Heart left ventricle (tissue), 16 donors: Measurements from ENCODE around the gene KRT7. TPM values are rescaled to one million over a fixed set of nuclear protein-coding genes. Genes with fewer than 3 reads are reported as not detected.

Experiments used
- ATAC-seq, 4 donors: fragments of 200-7000 bp; cut with Tn5 transposase; one replicate each; pipeline ENCODE4 v1.9.1; 2020 to 2022; ENCODE audit warnings: moderate library complexity in 4 of 4, mild to moderate bottlenecking in 3 of 4, moderate number of reproducible peaks in 1 of 4
- DNase-seq, 5 donors: peaks; one replicate each; pipeline ENCODE4 v3.0.0-alpha.2; 2020
- H3K27ac ChIP-seq, 12 donors: fragments of 200-600 bp; sonication (generic) in 4 of 12; one replicate each; pipeline versions ENCODE4 v1.5.0 to v1.8.0; 2016 to 2022; ENCODE audit warnings: mild to moderate bottlenecking in 2 of 12
- H3K27me3 ChIP-seq, 9 donors: fragments of 200-600 bp; sonication (generic) in 2 of 9; one replicate each; pipeline versions ENCODE4 v1.5.1 to v1.8.0; 2016 to 2022; ENCODE audit warnings: mild to moderate bottlenecking in 3 of 9
- H3K36me3 ChIP-seq, 9 donors: fragments of 200-600 bp; sonication (generic) in 2 of 9; one replicate each; pipeline versions ENCODE4 v1.5.0 to v1.8.0; 2018 to 2022; ENCODE audit warnings: mild to moderate bottlenecking in 2 of 9
- H3K4me1 ChIP-seq, 12 donors: fragments of 200-600 bp; sonication (generic) in 4 of 12; one replicate each; pipeline versions ENCODE4 v1.5.0 to v1.8.0; 2016 to 2022; ENCODE audit warnings: mild to moderate bottlenecking in 3 of 12
- H3K4me3 ChIP-seq, 12 donors: fragments of 200-600 bp; sonication (generic) in 4 of 12; one replicate each; pipeline versions ENCODE4 v1.5.0 to v1.8.0; 2017 to 2022; ENCODE audit warnings: mild to moderate bottlenecking in 9 of 12, moderate library complexity in 4 of 12
- H3K9me3 ChIP-seq, 12 donors: fragments of 200-600 bp; sonication (generic) in 4 of 12; one replicate each; pipeline versions ENCODE4 v1.5.0 to v1.8.0; 2016 to 2022; ENCODE audit warnings: mild to moderate bottlenecking in 1 of 12
- POLR2A ChIP-seq, 2 donors: fragments of 450-650 bp; IDR thresholded peaks; one replicate each; pipeline ENCODE4 v1.6.1; 2017; ENCODE audit warnings: antibody characterized with exemption in 2 of 2, mild to moderate bottlenecking in 2 of 2, moderate library complexity in 2 of 2
- WGBS, 4 donors: extraction: QIAGEN DNeasy Blood & Tissue Kit in 2 of 4; methylation state at CpG; one replicate each; pipeline versions ENCODE4 v1.1.5 to v1.1.7; 2013 to 2018; 5-methylcytosine and 5-hydroxymethylcytosine counted together
- intact Hi-C, 10 donors: fragments of 100-400 bp; cut with DNase I; formaldehyde crosslinking; loops; one replicate each; pipeline versions ENCODE4 v1.11.1 to v1.14.2; 2022
- polyA plus RNA-seq, 2 donors: library from polyadenylated mRNA; stranded (reverse); fragments of 200-250 nt; gene quantifications; one replicate each; pipeline ENCODE4 v1.2.3, GENCODE V29; 2013
- total RNA-seq, 9 donors: library from RNA; depleted of rRNA in 2 of 9; stranded (reverse); fragments of >200 nt in 2 of 9; fragmentation: NEBNext Ultra II Directional in 3 of 9; extraction: Animal tissue kit (Norgen Biotek cat#: 25700) in 3 of 9; gene quantifications; one replicate each; pipeline versions ENCODE4 v1.1.0 to v1.2.4, GENCODE V29; 2016 to 2023
- TF ChIP-seq, protein P1 (sequence below), 12 donors: fragments of 200-600 bp; sonication (generic) in 4 of 12; IDR thresholded peaks; one replicate each; pipeline versions ENCODE4 v1.5.0 to v1.8.0; 2018 to 2022; ENCODE audit warnings: antibody characterized with exemption in 12 of 12, mild to moderate bottlenecking in 5 of 12
- donor health status: ischemic (EF 13 %, LVEDD 7.1; RV severe dilation, severe dysfunction).
- donor health status: healthy with polysubstance abuse.
- donor health status: DM: no; HTN: yes; CAD: no.
- donor health status: DM: no; HTN: no; CAD: no.
- donor health status: ischemic (EF 25% LVEDD 6.9; RV normal size, moderate dysfunction).
- donor health status: ischemic (EF 25% LVEDD 5.7; RV mildly dilated, moderate dysfunction).
- donor health status: healthy.
- donor health status: DM: yes; HTN: yes; CAD: no.
- donor health status: ischemic (EF 35%, LVEDD 5.7; RV mildly dilated, moderate dysfunction).
- donor health status: nonischemic (EF 11% LVEDD 7.7; RV severe dilation, severe dysfunction).
- donor health status: DM: yes; HTN: yes; CAD: no.
- donor health status: PGD.
- donor health status: ischemic (EF 29% LVEDD 5.4; RV normal size, mild dysfunction).
- donor health status: nonischemic (EF 23%, LVEDD 6.1; RV moderate dilation, normal function).

The KRT7 gene
- total and polyA plus RNA-seq, 11 donors = 0.20 to 56.7 (median 3.1) TPM; not detected in 3

- Histone ChIP-seq H3K27me3 (peaks cover 0 to 31% (median 3%) of the 10 kb centered on the region in 9 donors), H3K27ac (peak overlapping the region in 1 of 12 donors; percentile 79), H3K9me3 (no peaks in the 10 kb centered on the region), H3K4me3 (no peak overlapping the region), H3K36me3 (no peaks in the 10 kb centered on the region), H3K4me1 (peaks cover 0 to 29% (median 11%) of the 10 kb centered on the region in 12 donors)
- 18 to 26% (median 20%) methylated on average over 28 to 32 of the region's 32 CpGs for WGBS, 4 donors
- intact Hi-C loops = loop anchor here in 6 of 10 donors (2.0 to 10.0 kb wide), 6 partner anchors 54 to 122 kb away; no protein-coding TSS in a partner anchor
- no peak for TF ChIP-seq POLR2A (IDR thresholded peaks at IDR 0.05)
- TF ChIP-seq, protein P1, sequence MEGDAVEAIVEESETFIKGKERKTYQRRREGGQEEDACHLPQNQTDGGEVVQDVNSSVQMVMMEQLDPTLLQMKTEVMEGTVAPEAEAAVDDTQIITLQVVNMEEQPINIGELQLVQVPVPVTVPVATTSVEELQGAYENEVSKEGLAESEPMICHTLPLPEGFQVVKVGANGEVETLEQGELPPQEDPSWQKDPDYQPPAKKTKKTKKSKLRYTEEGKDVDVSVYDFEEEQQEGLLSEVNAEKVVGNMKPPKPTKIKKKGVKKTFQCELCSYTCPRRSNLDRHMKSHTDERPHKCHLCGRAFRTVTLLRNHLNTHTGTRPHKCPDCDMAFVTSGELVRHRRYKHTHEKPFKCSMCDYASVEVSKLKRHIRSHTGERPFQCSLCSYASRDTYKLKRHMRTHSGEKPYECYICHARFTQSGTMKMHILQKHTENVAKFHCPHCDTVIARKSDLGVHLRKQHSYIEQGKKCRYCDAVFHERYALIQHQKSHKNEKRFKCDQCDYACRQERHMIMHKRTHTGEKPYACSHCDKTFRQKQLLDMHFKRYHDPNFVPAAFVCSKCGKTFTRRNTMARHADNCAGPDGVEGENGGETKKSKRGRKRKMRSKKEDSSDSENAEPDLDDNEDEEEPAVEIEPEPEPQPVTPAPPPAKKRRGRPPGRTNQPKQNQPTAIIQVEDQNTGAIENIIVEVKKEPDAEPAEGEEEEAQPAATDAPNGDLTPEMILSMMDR (IDR thresholded peaks at IDR 0.05) = peak; percentile 94 to 99 (median 98)
- peak; percentile 61 to 90 (median 70) for DNase-seq
- ATAC-seq = peak; percentile 79 to 96 (median 92)
Measured at GRCh38 chr12:52278575-52279421, 45.8 kb downstream of the KRT7 start.

- 89 to 92% (median 91%) methylated on average over 14 of the region's 14 CpGs for WGBS, 4 donors
- Histone ChIP-seq H3K4me1 (peaks cover 0 to 29% (median 11%) of the 10 kb centered on the region in 12 donors), H3K9me3 (no peaks in the 10 kb centered on the region), H3K27me3 (peaks cover 0 to 24% (median 3%) of the 10 kb centered on the region in 9 donors), H3K36me3 (no peaks in the 10 kb centered on the region), H3K4me3 (no peak overlapping the region), H3K27ac (peak overlapping the region in 4 of 12 donors; percentile 13 to 79 (median 45))
- DNase-seq = no peak
- ATAC-seq = no peak
- TF ChIP-seq POLR2A (IDR thresholded peaks at IDR 0.05) = no peak
- TF ChIP-seq, protein P1 (IDR thresholded peaks at IDR 0.05) = no peak
- intact Hi-C loops = loop anchor here in 6 of 10 donors (2.0 to 10.0 kb wide), 6 partner anchors 55 to 123 kb away; no protein-coding TSS in a partner anchor
Measured at GRCh38 chr12:52279422-52280318, 46.6 kb downstream of the KRT7 start.

DNA sequence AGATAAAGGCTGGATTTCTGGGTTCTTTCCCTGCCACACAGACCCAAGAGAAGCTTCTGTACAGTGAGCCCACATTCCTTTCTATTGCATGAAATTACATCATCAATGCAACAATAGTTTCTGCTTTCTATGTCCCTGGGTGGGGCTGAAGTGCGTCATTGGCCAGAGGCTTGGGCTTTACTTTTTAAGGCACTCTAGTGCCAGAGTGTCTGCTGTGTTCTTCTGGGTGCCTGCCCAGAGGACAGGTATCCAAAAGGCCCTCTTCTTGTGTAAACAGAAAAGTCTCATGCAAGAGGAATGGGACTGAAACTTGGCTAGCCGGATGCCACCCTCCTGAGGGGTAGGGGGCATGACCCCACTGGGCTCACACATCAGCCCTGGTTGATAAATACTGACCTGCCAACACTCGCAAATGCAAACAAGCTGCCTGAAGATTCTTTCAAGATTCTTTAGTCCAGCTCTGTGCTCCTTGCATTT is 47.3 kb downstream of the KRT7 start:
- Histone ChIP-seq H3K27me3 (peaks cover 0 to 20% (median 3%) of the 10 kb centered on the region in 9 donors), H3K27ac (peak overlapping the region in 7 of 12 donors; percentile 22 to 79 (median 65)), H3K4me3 (no peak overlapping the region), H3K9me3 (no peaks in the 10 kb centered on the region), H3K4me1 (peaks cover 0 to 29% (median 11%) of the 10 kb centered on the region in 12 donors), H3K36me3 (no peaks in the 10 kb centered on the region)
- ATAC-seq (peak; percentile 11 to 51 (median 46)), DNase-seq (peak in 2 of 5 donors; percentile 28 to 48)
- intact Hi-C loops = loop anchor here in 1 of 10 donors (5.0 kb wide), 1 partner anchor 113 kb away; no protein-coding TSS in a partner anchor
- TF ChIP-seq POLR2A (IDR thresholded peaks at IDR 0.05) = peak in 1 of 2 donors; percentile 10
- TF ChIP-seq, protein P1 (IDR thresholded peaks at IDR 0.05) = no peak
- WGBS, 4 donors = 69 to 84% (median 72%) methylated on average over 3 of the region's 3 CpGs
